ENCODE data around the gene OLIG1. TPM values are rescaled to one million over a fixed set of nuclear protein-coding genes. Genes with fewer than 3 reads are reported as not detected.

OLIG1 gene
- total RNA-seq, 2 experiments from 2014 or later = 0.61 TPM; not detected in 1

GRCh38 chr21:33033094-33033951 is 36.6 kb upstream of the OLIG1 start:
- Mint-ChIP-seq H3K9me3 (no peaks in the 10 kb centered on the region), H3K27ac (no peak overlapping the region), H3K36me3 (ENCODE audit: low read depth) (no peaks in the 10 kb centered on the region), H3K4me1 (ENCODE audit: low read depth) (peaks cover 18% of the 10 kb centered on the region), H3K27me3 (peaks cover 39% of the 10 kb centered on the region), H3K4me3 (no peak overlapping the region)
- intact Hi-C loops (cut with micrococcal nuclease) = no loop called here
- no peak for TF ChIP-seq CTCF (IDR thresholded peaks at IDR 0.05)
- DNase-seq (no peak), ATAC-seq (no peak)
- ChIA-PET CTCF (no interaction called here), POLR2A (interaction anchor here (0.9 kb wide), 1 partner anchor 11 kb away, joined by 3 read pairs; no protein-coding TSS in a partner anchor)

DNA sequence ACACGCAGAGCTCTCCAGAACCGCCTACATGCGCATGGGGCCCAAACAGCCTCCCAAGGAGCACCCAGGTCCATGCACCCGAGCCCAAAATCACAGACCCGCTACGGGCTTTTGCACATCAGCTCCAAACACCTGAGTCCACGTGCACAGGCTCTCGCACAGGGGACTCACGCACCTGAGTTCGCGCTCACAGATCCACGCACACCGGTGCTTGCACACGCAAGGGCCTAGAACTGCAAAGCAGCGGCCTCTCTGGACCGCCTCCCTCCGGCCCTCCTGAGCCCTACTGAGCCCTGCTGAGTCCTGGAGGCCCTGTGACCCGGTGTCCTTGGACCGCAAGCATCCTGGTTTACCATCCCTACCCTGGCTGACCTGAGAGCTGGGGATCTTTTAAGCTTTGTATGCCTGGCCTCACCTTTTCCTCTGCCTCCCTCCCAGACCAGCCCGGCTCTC is 36.0 kb upstream of the OLIG1 start:
- Mint-ChIP-seq H3K27ac (no peak overlapping the region), H3K4me1 (ENCODE audit: low read depth) (peaks cover 14% of the 10 kb centered on the region), H3K9me3 (no peaks in the 10 kb centered on the region), H3K27me3 (peaks cover 37% of the 10 kb centered on the region), H3K36me3 (ENCODE audit: low read depth) (no peaks in the 10 kb centered on the region), H3K4me3 (no peak overlapping the region)
- DNase-seq = no peak
- POLR2A ChIA-PET = interaction anchor here (0.9 kb wide), 1 partner anchor 11 kb away, joined by 3 read pairs; no protein-coding TSS in a partner anchor
- no peak for ATAC-seq
- CTCF ChIA-PET = interaction anchor here (2.0 kb wide), 1 partner anchor 94 kb away, joined by 6 read pairs; no protein-coding TSS in a partner anchor
- intact Hi-C loops (cut with micrococcal nuclease) = no loop called here
- no peak for TF ChIP-seq CTCF (IDR thresholded peaks at IDR 0.05)

- no peak for ATAC-seq
- no peaks in the 10 kb centered on the region for H3K9me3 Mint-ChIP-seq
- H3K27me3 Mint-ChIP-seq = peaks cover 26% of the 10 kb centered on the region
- DNase-seq = no peak
- TF ChIP-seq CTCF (IDR thresholded peaks at IDR 0.05) = no peak
- no peaks in the 10 kb centered on the region for H3K36me3 Mint-ChIP-seq (ENCODE audit: low read depth)
- intact Hi-C loops (cut with micrococcal nuclease) = no loop called here
- no peak overlapping the region for H3K27ac Mint-ChIP-seq
- CTCF ChIA-PET = interaction anchor here (2.0 kb wide), 1 partner anchor 95 kb away, joined by 6 read pairs; no protein-coding TSS in a partner anchor
- POLR2A ChIA-PET = no interaction called here
- no peak overlapping the region for H3K4me3 Mint-ChIP-seq
- peaks cover 12% of the 10 kb centered on the region for H3K4me1 Mint-ChIP-seq (ENCODE audit: low read depth)
Observed at GRCh38 chr21:33035147-33035546, 34.8 kb upstream of the OLIG1 start.

DNA sequence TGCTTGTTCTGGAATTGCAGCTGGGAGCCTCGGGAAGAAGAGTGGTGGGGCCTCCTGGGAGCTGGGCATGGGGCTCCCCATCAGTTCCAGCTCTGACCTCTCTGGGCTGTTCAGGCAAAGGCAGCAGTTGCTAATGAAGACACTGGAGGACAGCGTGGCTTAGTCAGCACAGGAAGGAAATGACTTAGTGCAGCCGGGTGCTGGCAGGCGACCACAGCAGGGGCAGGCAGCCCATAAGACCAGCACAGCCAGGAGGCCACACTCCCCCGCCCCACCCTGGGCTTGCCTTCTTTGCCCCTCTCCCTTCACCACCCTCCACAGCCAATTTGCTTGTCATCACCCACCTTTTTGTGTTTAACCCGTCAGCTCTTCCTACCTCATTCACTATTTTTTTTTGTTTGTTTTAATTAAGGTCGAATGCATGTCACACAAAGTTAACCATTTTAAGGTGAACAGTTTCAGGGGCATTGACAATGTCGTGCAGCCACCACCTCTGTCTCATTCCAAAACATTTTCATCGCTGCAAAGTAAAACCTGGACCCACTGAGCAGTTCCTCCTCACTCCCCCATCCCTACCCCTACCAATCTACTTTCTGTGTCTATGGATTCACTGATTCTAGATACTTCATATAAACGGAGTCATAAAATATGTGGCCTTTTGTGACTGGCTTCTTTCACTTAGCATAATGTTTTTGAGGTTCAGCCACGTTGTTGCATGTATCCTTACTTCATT is 33.3 kb upstream of the OLIG1 start:
- CTCF ChIA-PET = interaction anchor here (0.9 kb wide), 1 partner anchor 208 kb away, joined by 3 read pairs; no protein-coding TSS in a partner anchor
- no peak overlapping the region for H3K4me3 Mint-ChIP-seq

More for the DNA sequence above, 33.3 kb upstream of the OLIG1 start:
- H3K36me3 Mint-ChIP-seq (ENCODE audit: low read depth) = no peaks in the 10 kb centered on the region
- DNase-seq (peak; percentile 61), ATAC-seq (peak; percentile 96)
- POLR2A ChIA-PET = no interaction called here
- peak overlapping the region; percentile 0 for H3K27ac Mint-ChIP-seq
- H3K9me3 Mint-ChIP-seq = no peaks in the 10 kb centered on the region
- peaks cover 24% of the 10 kb centered on the region for H3K27me3 Mint-ChIP-seq
- TF ChIP-seq CTCF (IDR thresholded peaks at IDR 0.05) = no peak
- intact Hi-C loops (cut with micrococcal nuclease) = no loop called here
- peaks cover 12% of the 10 kb centered on the region for H3K4me1 Mint-ChIP-seq (ENCODE audit: low read depth)
